ENCODE results near the gene CHRNA4. TPM values are rescaled to one million over a fixed set of nuclear protein-coding genes. Genes with fewer than 3 reads are reported as not detected.
"Not testable (repeated sequence)": the region's sequence is repeated elsewhere in the genome, so short reads cannot be mapped to it uniquely, and the experiment has no call there.

The CHRNA4 gene
- total and polyA plus RNA-seq, 11 donors = 0.06 to 1.5 (median 0.37) TPM; not detected in 5

DNA sequence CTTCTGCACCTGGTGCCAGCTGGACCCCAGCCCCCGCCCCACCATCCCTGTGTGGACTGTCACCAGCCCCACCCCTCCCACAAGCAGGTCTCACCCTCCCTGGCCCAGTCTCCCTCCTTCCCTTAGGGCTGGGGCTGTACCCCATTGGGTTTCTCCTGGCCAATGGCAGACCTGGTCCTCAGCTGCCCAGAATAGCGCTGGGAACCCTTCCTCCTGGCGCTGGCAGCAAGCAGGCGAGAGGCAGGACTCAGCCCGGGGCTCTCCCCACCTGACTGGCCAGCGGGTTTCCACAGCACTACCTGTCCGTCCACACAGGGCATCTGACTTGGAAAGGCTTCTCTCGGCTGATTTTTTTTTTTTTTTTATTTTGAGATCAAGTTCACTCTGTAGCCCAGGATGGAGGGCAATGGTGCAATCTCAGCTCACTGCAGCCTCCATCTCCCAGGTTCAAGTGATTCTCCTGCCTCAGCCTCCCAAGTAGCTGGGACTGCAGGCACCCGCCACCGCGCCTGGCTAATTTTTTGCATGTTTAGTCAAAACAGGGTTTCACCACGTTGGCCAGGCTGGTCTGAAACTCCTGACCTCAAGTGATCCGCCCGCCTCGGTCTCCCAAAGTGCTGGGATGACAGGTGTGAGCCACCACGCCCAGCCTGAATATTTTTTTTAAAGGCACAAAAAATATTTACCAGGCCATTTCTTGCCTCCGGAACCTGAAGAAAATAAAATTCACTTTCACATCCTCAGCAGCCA lies 21.6 kb upstream of the CHRNA4 start:
- ATAC-seq (peak in 1 of 4 donors; percentile 15), DNase-seq (no peak)
- peaks cover 0 to 55% (median 11%) of the 10 kb centered on the region in 9 donors for H3K27me3 ChIP-seq
- H3K4me1 ChIP-seq = peaks cover 0 to 4% (median 0%) of the 10 kb centered on the region in 12 donors
- H3K4me3 ChIP-seq = no peak overlapping the region
- intact Hi-C loops (cut with DNase I) = loop anchor here in 4 of 10 donors (2.0 to 10.0 kb wide), 2 partner anchors 74 to 328 kb away; no protein-coding TSS in a partner anchor
- H3K36me3 ChIP-seq = no peaks in the 10 kb centered on the region
- no peak overlapping the region for H3K27ac ChIP-seq
- TF ChIP-seq, protein P1, sequence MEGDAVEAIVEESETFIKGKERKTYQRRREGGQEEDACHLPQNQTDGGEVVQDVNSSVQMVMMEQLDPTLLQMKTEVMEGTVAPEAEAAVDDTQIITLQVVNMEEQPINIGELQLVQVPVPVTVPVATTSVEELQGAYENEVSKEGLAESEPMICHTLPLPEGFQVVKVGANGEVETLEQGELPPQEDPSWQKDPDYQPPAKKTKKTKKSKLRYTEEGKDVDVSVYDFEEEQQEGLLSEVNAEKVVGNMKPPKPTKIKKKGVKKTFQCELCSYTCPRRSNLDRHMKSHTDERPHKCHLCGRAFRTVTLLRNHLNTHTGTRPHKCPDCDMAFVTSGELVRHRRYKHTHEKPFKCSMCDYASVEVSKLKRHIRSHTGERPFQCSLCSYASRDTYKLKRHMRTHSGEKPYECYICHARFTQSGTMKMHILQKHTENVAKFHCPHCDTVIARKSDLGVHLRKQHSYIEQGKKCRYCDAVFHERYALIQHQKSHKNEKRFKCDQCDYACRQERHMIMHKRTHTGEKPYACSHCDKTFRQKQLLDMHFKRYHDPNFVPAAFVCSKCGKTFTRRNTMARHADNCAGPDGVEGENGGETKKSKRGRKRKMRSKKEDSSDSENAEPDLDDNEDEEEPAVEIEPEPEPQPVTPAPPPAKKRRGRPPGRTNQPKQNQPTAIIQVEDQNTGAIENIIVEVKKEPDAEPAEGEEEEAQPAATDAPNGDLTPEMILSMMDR (IDR thresholded peaks at IDR 0.05) = no peak
- no peak for TF ChIP-seq POLR2A (IDR thresholded peaks at IDR 0.05)
- peaks cover 0 to 17% (median 14%) of the 10 kb centered on the region in 12 donors for H3K9me3 ChIP-seq
- WGBS, 4 donors = 59 to 70% (median 65%) methylated on average over 16 to 17 of the region's 17 CpGs

DNA sequence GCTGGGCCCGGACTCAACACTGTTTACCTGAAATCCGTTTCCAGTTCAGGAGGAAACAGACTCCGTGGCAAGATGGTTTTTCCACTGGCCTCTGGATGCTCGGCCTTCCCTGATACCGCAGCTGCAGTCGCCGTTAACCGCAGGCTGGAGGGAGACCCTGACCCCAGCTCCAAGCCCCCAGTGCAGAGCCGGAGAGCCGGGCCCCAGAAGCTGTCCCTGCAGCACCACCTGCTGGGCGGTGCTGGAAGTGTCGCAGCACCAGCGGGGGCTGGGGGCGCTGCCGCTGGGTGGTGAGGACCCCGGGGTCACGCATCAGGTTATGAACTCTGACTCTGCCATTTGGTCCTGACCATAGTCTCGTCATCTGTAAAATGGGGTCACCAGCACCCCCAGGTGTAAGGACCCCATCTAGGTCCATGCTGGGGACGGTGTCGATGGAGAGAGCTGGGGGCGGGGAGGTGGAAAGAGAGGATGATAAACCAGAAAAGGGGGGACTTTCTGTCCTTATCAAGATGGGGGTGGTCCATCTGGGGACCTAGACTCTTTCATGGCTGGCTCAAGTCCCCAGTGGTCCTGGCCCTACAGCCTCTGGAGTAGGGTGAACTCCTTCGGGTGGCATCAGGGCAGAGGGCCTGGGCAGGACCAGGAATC lies 20.8 kb upstream of the CHRNA4 start:
- TF ChIP-seq, protein P1 (IDR thresholded peaks at IDR 0.05) = peak; percentile 80 to 97 (median 93)
- TF ChIP-seq POLR2A (IDR thresholded peaks at IDR 0.05) = no peak
- WGBS, 4 donors = 16 to 29% (median 17%) methylated on average over 12 to 22 of the region's 22 CpGs
- DNase-seq (no peak), ATAC-seq (peak in 3 of 4 donors; percentile 44 to 64 (median 47))
- Histone ChIP-seq H3K4me1 (peaks cover 0 to 4% (median 0%) of the 10 kb centered on the region in 12 donors), H3K27ac (no peak overlapping the region), H3K4me3 (no peak overlapping the region), H3K36me3 (no peaks in the 10 kb centered on the region), H3K9me3 (peaks cover 0 to 17% (median 14%) of the 10 kb centered on the region in 12 donors), H3K27me3 (peaks cover 2 to 63% (median 20%) of the 10 kb centered on the region in 9 donors)
- intact Hi-C loops (cut with DNase I) = loop anchor here (1.0 to 10.0 kb wide), 6 partner anchors 70 to 327 kb away; no protein-coding TSS in a partner anchor

DNA sequence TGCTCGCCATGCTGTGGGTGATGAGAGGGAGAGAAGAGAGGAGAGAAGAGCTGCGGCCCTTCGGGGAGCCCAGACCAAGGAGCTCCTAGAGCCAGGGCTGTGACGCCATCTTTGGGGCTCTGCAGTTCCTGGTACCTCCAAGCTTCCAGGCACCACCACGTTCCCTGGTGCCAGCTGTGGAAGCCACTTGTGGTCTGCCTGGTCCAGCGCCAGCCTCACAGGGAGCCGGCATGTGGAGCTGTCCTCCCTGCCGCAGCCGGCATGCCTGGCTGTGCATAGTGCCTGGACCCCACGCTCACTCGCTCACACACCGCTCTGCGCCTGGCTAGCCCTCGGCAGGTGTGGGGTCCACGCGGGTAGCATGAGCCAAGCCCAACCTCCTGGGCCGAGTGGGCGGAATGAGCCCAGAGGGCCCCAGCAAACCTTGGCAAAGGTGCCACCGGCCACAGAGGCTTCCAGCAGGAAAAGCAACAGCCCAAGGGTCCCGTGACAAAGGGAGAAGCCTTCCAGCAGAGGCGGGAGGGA lies 19.3 kb upstream of the CHRNA4 start:
- H3K27ac ChIP-seq = no peak overlapping the region
- H3K27me3 ChIP-seq = peaks cover 11 to 72% (median 28%) of the 10 kb centered on the region in 9 donors
- H3K9me3 ChIP-seq = peaks cover 0 to 5% (median 1%) of the 10 kb centered on the region in 12 donors
- no peaks in the 10 kb centered on the region for H3K36me3 ChIP-seq
- intact Hi-C loops (cut with DNase I) = loop anchor here in 4 of 10 donors (2.0 to 10.0 kb wide), 3 partner anchors 72 to 326 kb away; no protein-coding TSS in a partner anchor
- 84 to 92% (median 89%) methylated on average over 17 to 21 of the region's 21 CpGs for WGBS, 4 donors
- no peak for DNase-seq
- ATAC-seq = no peak
- H3K4me3 ChIP-seq = no peak overlapping the region
- TF ChIP-seq POLR2A (IDR thresholded peaks at IDR 0.05) = no peak
- TF ChIP-seq, protein P1 (IDR thresholded peaks at IDR 0.05) = no peak
- H3K4me1 ChIP-seq = peaks cover 0 to 4% (median 0%) of the 10 kb centered on the region in 12 donors

DNA sequence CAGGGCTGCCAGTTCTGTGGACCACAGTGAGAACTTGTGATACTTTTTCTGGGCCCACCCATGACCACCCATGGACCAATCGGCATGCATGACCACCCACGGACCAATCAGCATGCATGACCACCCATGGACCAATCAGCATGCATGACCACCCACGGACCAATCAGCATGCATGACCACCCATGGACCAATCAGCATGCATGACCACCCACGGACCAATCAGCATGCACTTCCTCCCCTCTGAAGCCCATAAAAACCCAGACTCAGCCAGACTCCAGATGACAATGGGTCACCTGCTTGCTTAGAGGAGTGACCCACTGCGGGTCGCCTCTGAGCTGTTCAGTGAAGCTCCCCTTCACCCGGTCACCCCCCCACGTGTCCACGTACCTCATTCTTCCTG lies 18.7 kb upstream of the CHRNA4 start:
- H3K27ac ChIP-seq, H3K36me3 ChIP-seq, H3K9me3 ChIP-seq, H3K4me1 ChIP-seq, ATAC-seq, H3K4me3 ChIP-seq, DNase-seq: not testable (repeated sequence)
- H3K27me3 ChIP-seq = peaks cover 11 to 76% (median 28%) of the 10 kb centered on the region in 9 donors
- WGBS, 4 donors = 77 to 85% (median 83%) methylated on average over 8 to 9 of the region's 9 CpGs
- intact Hi-C loops (cut with DNase I) = loop anchor here in 4 of 10 donors (2.0 to 10.0 kb wide), 3 partner anchors 71 to 325 kb away; no protein-coding TSS in a partner anchor
